Right lobe of liver (tissue), 4 donors: ENCODE results near the gene NDUFS7.

Experiments
- POLR2A ChIP-seq: fragments of 450-650 bp; IDR thresholded peaks from one replicate; pipeline ENCODE4 v1.6.1; 2017; ENCODE audit warnings: antibody characterized with exemption, mild to moderate bottlenecking
- TF ChIP-seq, protein P1 (sequence below), 4 donors: fragments of 200-600 bp in 3 of 4; fragments of 450-650 bp in 1 of 4; IDR thresholded peaks; one replicate each; pipeline versions ENCODE4 v1.5.1 to v1.8.0; 2016 to 2022; ENCODE audit warnings: antibody characterized with exemption in 4 of 4, mild to moderate bottlenecking in 2 of 4
- donor health status: DM: no; HTN: no; CAD: no.
- donor health status: DM: no; HTN: no; CAD: no.
- donor health status: DM: no; HTN: yes; CAD: no.

DNA sequence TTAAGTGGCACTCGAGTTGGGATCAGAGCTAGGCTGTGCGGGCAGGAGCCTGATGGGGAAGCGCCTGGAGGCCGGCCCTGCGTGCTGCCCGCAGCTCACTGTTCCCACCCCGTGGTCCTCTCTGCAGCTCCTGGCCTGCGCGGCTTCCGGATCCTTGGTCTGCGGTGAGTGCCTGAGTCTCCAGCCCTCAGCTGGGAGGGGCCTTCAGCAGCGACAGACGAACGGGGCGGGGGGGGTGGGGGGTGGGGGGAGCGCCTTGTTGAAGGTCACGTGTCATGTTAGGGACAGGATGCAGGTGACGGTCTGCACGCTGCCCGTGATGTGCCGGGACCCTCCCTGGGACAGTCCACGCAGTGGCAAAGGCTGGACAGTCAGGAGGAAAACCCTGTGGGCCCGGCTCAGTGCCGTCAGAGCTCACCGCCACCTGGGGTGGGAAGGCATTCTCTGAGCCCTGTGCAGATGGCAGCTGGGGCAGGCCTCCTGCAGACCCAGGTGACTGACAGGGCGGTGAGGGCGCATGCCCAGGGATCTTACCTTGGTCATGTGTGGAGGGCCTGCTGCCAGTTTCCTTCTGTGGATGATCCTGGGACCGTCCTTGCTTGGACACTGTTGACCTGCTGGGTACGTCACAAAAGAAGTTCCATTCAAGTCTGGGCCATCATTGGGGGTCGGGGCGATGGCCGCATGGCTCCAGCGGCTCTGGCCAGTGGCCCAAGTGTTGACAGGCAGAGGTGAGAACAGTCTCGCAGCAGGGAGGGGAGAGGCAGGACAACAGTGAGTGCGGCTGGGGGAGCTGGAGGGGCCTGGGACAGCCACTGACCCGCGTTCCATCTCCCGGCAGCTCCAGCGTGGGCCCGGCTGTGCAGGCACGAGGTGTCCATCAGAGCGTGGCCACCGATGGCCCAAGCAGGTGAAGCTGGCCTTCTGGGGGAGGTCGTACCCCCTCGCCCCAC is 4.3 kb downstream of the NDUFS7 start:
- TF ChIP-seq, protein P1, sequence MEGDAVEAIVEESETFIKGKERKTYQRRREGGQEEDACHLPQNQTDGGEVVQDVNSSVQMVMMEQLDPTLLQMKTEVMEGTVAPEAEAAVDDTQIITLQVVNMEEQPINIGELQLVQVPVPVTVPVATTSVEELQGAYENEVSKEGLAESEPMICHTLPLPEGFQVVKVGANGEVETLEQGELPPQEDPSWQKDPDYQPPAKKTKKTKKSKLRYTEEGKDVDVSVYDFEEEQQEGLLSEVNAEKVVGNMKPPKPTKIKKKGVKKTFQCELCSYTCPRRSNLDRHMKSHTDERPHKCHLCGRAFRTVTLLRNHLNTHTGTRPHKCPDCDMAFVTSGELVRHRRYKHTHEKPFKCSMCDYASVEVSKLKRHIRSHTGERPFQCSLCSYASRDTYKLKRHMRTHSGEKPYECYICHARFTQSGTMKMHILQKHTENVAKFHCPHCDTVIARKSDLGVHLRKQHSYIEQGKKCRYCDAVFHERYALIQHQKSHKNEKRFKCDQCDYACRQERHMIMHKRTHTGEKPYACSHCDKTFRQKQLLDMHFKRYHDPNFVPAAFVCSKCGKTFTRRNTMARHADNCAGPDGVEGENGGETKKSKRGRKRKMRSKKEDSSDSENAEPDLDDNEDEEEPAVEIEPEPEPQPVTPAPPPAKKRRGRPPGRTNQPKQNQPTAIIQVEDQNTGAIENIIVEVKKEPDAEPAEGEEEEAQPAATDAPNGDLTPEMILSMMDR (IDR thresholded peaks at IDR 0.05) = no peak
- no peak for TF ChIP-seq POLR2A
